SK-N-MC (cell line): ENCODE results near the gene NPSR1.

Experiments used
- DNase-seq: peaks from one replicate; pipeline ENCODE4 v3.0.0-alpha.2; 2011; ENCODE audit warnings: low read depth, low spot score
- H3K27ac ChIP-seq: fragments of 200-600 bp; sonication (generic); 2 replicates; pipeline ENCODE4 v1.5.1; 2016; ENCODE audit warnings: mixed run types
- H3K36me3 ChIP-seq: fragments of 200-600 bp; sonication (generic); 2 replicates; pipeline ENCODE4 v1.6.1; 2017; ENCODE audit warnings: antibody characterized with exemption, low read length, mixed read lengths; ENCODE audit not compliant: insufficient read depth
- H3K4me3 ChIP-seq: fragments of 200-600 bp; sonication (generic); 2 replicates; pipeline ENCODE4 v1.5.1; 2016
- H3K9ac ChIP-seq: fragments of 200-600 bp; sonication (generic); 2 replicates; pipeline ENCODE4 v1.8.0; 2017; ENCODE audit warnings: mixed run types, mixed read lengths; ENCODE audit not compliant: insufficient read length
- H3K9me3 ChIP-seq: fragments of 200-600 bp; sonication (generic); 2 replicates; pipeline ENCODE4 v1.6.1; 2017; ENCODE audit warnings: low read depth, mild to moderate bottlenecking, antibody characterized with exemption, low read length, moderate library complexity, mixed read lengths
- EZH2 ChIP-seq: fragments of 200-600 bp; sonication (generic); IDR thresholded peaks from one replicate; pipeline ENCODE4 v1.6.1; 2017; ENCODE audit warnings: antibody characterized with exemption
- FOXP2 ChIP-seq: optimal IDR thresholded peaks from 2 replicates; pipeline ENCODE3; 2011; ENCODE audit warnings: mild to moderate bottlenecking, moderate library complexity; ENCODE audit not compliant: insufficient read depth; ENCODE audit errors: extremely low read length, control extremely low read depth
- POLR2AphosphoS5 ChIP-seq: IDR thresholded peaks from 2 replicates; pipeline ENCODE4 v1.6.1; 2012; ENCODE audit warnings: mild to moderate bottlenecking, low read depth, low read length, borderline replicate concordance

The NPSR1 gene

GRCh38 chr7:34709771-34710170, 51.8 kb downstream of the NPSR1 start:
- H3K9me3 ChIP-seq = no peaks in the 10 kb centered on the region
- no peaks in the 10 kb centered on the region for H3K36me3 ChIP-seq
- H3K4me3 ChIP-seq = no peak overlapping the region
- no peak for TF ChIP-seq POLR2AphosphoS5
- TF ChIP-seq FOXP2 = no peak
- no peak for TF ChIP-seq EZH2
- H3K9ac ChIP-seq = no peak overlapping the region
- H3K27ac ChIP-seq = no peak overlapping the region
- no peak for DNase-seq

DNA sequence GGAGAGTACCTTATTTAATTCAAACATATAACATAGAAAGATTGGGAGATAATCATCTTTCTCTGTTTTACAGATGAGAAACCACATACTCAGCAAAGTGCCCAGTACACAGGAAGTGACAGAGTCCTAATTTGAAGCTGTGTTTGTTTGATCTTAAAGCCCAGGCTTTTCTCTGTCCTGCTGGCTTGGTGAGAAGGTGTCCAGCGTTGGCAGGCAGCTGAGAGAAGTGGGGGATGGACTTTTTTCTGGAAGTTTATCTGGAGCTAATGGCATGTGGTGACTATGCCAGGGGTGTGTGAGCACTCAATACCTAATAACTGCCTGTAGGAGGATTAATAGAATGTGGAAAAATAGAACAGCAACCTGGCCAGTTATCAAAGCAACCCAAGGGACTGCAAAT, 60.8 kb downstream of the NPSR1 start:
- TF ChIP-seq FOXP2 = no peak
- no peak for TF ChIP-seq EZH2
- TF ChIP-seq POLR2AphosphoS5 = no peak
- H3K9me3 ChIP-seq = no peaks in the 10 kb centered on the region
- no peak overlapping the region for H3K4me3 ChIP-seq
- no peaks in the 10 kb centered on the region for H3K36me3 ChIP-seq
- DNase-seq = no peak
- no peak overlapping the region for H3K27ac ChIP-seq
- H3K9ac ChIP-seq = no peak overlapping the region

DNA sequence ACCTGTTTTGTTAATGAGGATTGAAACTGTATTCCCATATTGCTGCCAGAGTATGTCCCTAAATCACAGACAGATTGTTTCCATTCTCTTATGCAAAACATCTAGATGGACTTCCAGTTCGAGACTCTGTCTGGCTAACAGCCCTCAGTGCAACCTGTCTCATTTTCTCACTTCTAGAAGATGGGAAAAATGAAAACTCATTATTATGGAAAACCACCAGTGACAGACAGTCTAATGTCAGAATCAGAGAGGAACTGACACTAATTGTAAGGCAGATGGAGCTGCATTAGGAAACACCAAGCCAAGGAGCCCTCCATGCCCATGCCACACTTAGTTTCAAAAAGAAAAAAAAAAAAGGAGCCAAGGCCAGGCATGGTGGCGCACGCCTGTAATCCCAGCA, 61.6 kb downstream of the NPSR1 start:
- no peaks in the 10 kb centered on the region for H3K9me3 ChIP-seq
- H3K36me3 ChIP-seq = no peaks in the 10 kb centered on the region
- TF ChIP-seq FOXP2 = no peak
- TF ChIP-seq EZH2 = no peak
- TF ChIP-seq POLR2AphosphoS5 = no peak
- H3K27ac ChIP-seq = no peak overlapping the region
- H3K4me3 ChIP-seq = no peak overlapping the region
- H3K9ac ChIP-seq = no peak overlapping the region
- DNase-seq = no peak

GRCh38 chr7:34720289-34720688, 62.3 kb downstream of the NPSR1 start:
- no peaks in the 10 kb centered on the region for H3K36me3 ChIP-seq
- H3K9me3 ChIP-seq = no peaks in the 10 kb centered on the region
- DNase-seq = no peak
- TF ChIP-seq POLR2AphosphoS5 = no peak
- TF ChIP-seq FOXP2 = no peak
- TF ChIP-seq EZH2 = no peak
- H3K9ac ChIP-seq = no peak overlapping the region
- H3K27ac ChIP-seq = no peak overlapping the region
- no peak overlapping the region for H3K4me3 ChIP-seq

DNA sequence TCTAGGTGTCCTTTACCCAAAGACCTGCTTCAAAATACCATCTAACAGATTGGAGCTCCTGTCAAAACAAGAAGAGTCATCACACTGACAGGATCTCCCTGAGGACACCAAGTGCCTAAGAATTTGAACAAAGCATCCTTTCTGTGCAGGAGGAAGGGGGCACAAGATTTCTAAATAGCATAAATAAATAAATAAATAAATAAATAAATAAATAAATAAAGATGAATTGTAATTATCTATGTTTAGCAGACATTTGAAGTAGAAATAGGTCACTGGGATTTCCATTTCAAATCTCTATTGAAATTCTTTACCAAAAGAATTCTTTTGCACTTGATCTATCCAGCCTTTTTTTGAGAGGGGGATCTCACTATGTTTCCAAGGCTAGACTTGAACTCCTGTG, 65.3 kb downstream of the NPSR1 start:
- no peak overlapping the region for H3K9ac ChIP-seq
- H3K9me3 ChIP-seq = no peaks in the 10 kb centered on the region
- no peak overlapping the region for H3K4me3 ChIP-seq
- no peaks in the 10 kb centered on the region for H3K36me3 ChIP-seq
- DNase-seq = no peak
- TF ChIP-seq POLR2AphosphoS5 = no peak
- TF ChIP-seq FOXP2 = no peak
- TF ChIP-seq EZH2 = no peak
- no peak overlapping the region for H3K27ac ChIP-seq

DNA sequence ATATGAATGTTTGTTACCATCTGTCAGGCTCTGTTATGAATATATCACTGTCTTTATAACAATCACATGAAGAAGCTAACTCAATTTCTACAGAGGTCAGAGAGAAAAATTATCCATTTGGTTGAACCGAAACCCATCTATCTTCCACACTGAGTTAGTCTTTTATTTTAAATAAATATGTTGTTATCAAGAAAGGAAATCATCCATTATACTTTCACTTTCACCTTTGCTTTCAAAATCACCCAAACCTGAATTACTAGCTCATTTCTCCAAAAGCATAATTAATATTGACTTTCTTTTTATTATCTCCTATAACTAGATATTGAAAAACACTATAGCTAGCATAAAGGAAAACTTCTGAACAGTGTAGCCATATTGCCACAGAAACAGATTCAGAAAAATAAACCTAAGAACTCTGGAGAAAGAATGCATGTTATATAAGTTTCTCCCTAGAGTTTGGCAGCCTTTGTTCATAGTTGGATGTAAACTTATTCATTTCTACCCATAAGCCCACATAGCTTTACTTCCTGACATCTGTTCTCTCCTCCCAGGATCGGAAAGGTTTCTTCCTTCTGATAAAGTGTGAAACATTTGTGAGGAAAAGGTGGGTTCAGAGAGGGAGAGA, 66.0 kb downstream of the NPSR1 start:
- no peaks in the 10 kb centered on the region for H3K36me3 ChIP-seq
- no peak for TF ChIP-seq POLR2AphosphoS5
- no peak for TF ChIP-seq FOXP2
- TF ChIP-seq EZH2 = no peak

GRCh38 chr7:34726221-34726620, 68.2 kb downstream of the NPSR1 start:
- no peaks in the 10 kb centered on the region for H3K36me3 ChIP-seq
- no peak overlapping the region for H3K9ac ChIP-seq
- no peak overlapping the region for H3K4me3 ChIP-seq
- TF ChIP-seq POLR2AphosphoS5 = no peak
- no peak for TF ChIP-seq FOXP2
- TF ChIP-seq EZH2 = no peak
- no peak overlapping the region for H3K27ac ChIP-seq
- no peak for DNase-seq
- H3K9me3 ChIP-seq = no peaks in the 10 kb centered on the region

More for the DNA sequence above, 66.0 kb downstream of the NPSR1 start:
- Histone ChIP-seq H3K9me3 (no peaks in the 10 kb centered on the region), H3K27ac (no peak overlapping the region), H3K4me3 (no peak overlapping the region), H3K9ac (no peak overlapping the region)
- DNase-seq = no peak

DNA sequence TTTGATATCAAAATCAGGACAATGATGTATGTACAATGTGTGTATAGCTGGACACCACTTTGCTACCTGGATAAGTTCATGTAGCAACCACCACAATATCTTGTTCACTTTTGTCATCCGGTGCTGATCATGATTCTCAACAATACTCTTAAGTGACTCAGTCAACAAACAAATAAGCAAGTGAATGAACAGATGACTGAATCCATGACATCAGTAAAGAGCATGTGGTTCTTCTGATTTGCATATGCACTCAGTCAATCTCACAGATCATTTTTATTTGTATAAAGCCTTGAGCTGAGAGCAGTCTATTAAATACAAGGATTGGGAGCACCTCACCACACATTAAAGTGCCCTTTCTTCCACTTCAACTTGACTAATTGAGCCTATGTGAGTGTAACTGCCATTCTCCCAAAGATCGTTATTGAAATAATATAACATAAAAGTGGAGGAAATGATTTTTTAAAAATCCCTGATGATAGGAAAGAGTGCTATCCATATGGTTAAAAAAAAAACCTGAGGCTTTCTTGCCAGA, 69.5 kb downstream of the NPSR1 start:
- no peak for DNase-seq
- Histone ChIP-seq H3K36me3 (no peaks in the 10 kb centered on the region), H3K9me3 (no peaks in the 10 kb centered on the region), H3K9ac (no peak overlapping the region), H3K4me3 (no peak overlapping the region), H3K27ac (no peak overlapping the region)
- no peak for TF ChIP-seq EZH2
- TF ChIP-seq POLR2AphosphoS5 = no peak
- TF ChIP-seq FOXP2 = no peak

DNA sequence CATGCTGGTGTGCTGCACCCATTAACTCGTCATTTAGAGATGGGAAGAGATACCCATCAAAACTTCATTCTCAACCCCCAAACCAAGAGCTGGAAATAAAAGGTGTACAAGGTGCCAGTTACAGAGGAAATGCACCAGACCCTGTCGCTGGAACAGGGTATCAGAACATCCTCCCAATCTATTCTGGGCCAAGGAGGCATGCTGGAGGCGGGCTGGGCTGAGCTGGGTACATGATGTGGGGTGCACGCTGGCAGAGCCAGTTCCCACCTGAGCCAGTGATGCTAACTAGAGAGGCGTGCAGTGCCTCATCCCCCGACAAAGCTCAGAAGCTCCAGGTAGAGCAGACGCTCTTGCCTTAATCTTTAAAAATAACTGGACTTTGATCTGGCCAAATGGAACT, 70.1 kb downstream of the NPSR1 start:
- no peaks in the 10 kb centered on the region for H3K9me3 ChIP-seq
- no peak overlapping the region for H3K27ac ChIP-seq
- TF ChIP-seq FOXP2 = no peak
- TF ChIP-seq EZH2 = no peak
- no peak for TF ChIP-seq POLR2AphosphoS5
- no peak for DNase-seq
- H3K4me3 ChIP-seq = no peak overlapping the region
- no peaks in the 10 kb centered on the region for H3K36me3 ChIP-seq
- H3K9ac ChIP-seq = no peak overlapping the region
